CD14-positive monocyte (primary cell): Measurements from ENCODE around the gene PLCL2. TPM values are rescaled to one million over a fixed set of nuclear protein-coding genes. Genes with fewer than 3 reads are reported as not detected.

ENCODE experiments used
- DNase-seq, 3 donors: peaks; one replicate each; pipeline ENCODE4 v3.0.0-alpha.2; 2011 to 2022
- H2AFZ ChIP-seq: 2 replicates; pipeline ENCODE4 v1.6.0; 2012; ENCODE audit warnings: mild to moderate bottlenecking, low read depth, low read length, inconsistent platforms; ENCODE audit not compliant: insufficient read depth, poor library complexity, severe bottlenecking
- H3K27ac ChIP-seq, 2 donors: 1 replicate in 1 of 2; 2 replicates in 1 of 2; pipeline ENCODE4 v1.5.1; 2012 to 2013; ENCODE audit warnings: low read length in 2 of 2, control low read depth in 1 of 2, inconsistent platforms in 1 of 2, low read depth in 1 of 2, mild to moderate bottlenecking in 1 of 2
- H3K27me3 ChIP-seq, 2 donors: one replicate each; pipeline versions ENCODE4 v1.6.0 to v1.6.1; 2011 to 2013; ENCODE audit warnings: low read length in 2 of 2; ENCODE audit not compliant: control insufficient read depth in 2 of 2, insufficient read depth in 2 of 2
- H3K36me3 ChIP-seq, 2 donors: replicated peaks in 1 of 2; 1 replicate in 1 of 2; 2 replicates in 1 of 2; pipeline versions ENCODE4 v1.5.1 to v1.6.1; 2012 to 2013; ENCODE audit warnings: low read length in 2 of 2, control low read depth in 1 of 2, inconsistent platforms in 1 of 2, mild to moderate bottlenecking in 1 of 2; ENCODE audit not compliant: insufficient read depth in 2 of 2, control insufficient read depth in 1 of 2
- H3K4me1 ChIP-seq, 2 donors: 1 replicate in 1 of 2; 2 replicates in 1 of 2; pipeline versions ENCODE4 v1.5.1 to v1.6.1; 2012 to 2013; ENCODE audit warnings: low read length in 2 of 2, control low read depth in 1 of 2, inconsistent platforms in 1 of 2, mild to moderate bottlenecking in 1 of 2, moderate library complexity in 1 of 2; ENCODE audit not compliant: insufficient read depth in 2 of 2, control insufficient read depth in 1 of 2
- H3K4me2 ChIP-seq: replicated peaks from 2 replicates; pipeline ENCODE3; 2012; ENCODE audit warnings: low read length, moderate library complexity, mild to moderate bottlenecking; ENCODE audit not compliant: poor library complexity, severe bottlenecking; ENCODE audit errors: extremely low read depth
- H3K4me3 ChIP-seq, 3 experiments: fragments of 200-600 bp in 1 of 3; sonication (generic) in 1 of 3; replicated peaks in 1 of 3; 1 replicate in 2 of 3; 2 replicates in 1 of 3; pipeline ENCODE4 v1.5.1; 2011 to 2013; ENCODE audit warnings: low read length in 3 of 3, mild to moderate bottlenecking in 3 of 3, control low read depth in 2 of 3, low read depth in 2 of 3, inconsistent platforms in 1 of 3, moderate library complexity in 1 of 3
- H3K79me2 ChIP-seq: 2 replicates; pipeline ENCODE4 v1.6.0; 2012; ENCODE audit warnings: mild to moderate bottlenecking, control low read depth, inconsistent platforms, low read length, moderate library complexity; ENCODE audit not compliant: insufficient read depth
- H3K9ac ChIP-seq: 2 replicates; pipeline ENCODE4 v1.6.0; 2017; ENCODE audit warnings: low read length, mild to moderate bottlenecking; ENCODE audit not compliant: insufficient read depth, poor library complexity, severe bottlenecking
- H3K9me3 ChIP-seq, 2 donors: replicated peaks in 1 of 2; 1 replicate in 1 of 2; 2 replicates in 1 of 2; pipeline versions ENCODE4 v1.5.1 to v1.6.1; 2012 to 2013; ENCODE audit warnings: low read length in 2 of 2, control low read depth in 1 of 2; ENCODE audit not compliant: control insufficient read depth in 1 of 2, insufficient read depth in 1 of 2
- H4K20me1 ChIP-seq: 2 replicates; pipeline ENCODE4 v1.6.0; 2012; ENCODE audit warnings: mild to moderate bottlenecking, low read length, control low read depth, moderate library complexity; ENCODE audit not compliant: insufficient read depth
- H3K27ac Mint-ChIP-seq, 7 donors: one replicate each; pipeline ENCODE4 v1.8.0; 2020; ENCODE audit warnings: mild to moderate bottlenecking in 7 of 7, mixed read lengths in 7 of 7, moderate library complexity in 6 of 7, inconsistent platforms in 2 of 7
- H3K27me3 Mint-ChIP-seq, 3 donors: one replicate each; pipeline ENCODE4 v1.8.0; 2021 to 2022; ENCODE audit warnings: low read depth in 3 of 3, mild to moderate bottlenecking in 3 of 3, mixed read lengths in 3 of 3, moderate library complexity in 3 of 3, inconsistent platforms in 1 of 3
- H3K36me3 Mint-ChIP-seq, 2 donors: one replicate each; pipeline ENCODE4 v1.8.0; 2020; ENCODE audit warnings: mixed read lengths in 2 of 2, inconsistent platforms in 1 of 2, mild to moderate bottlenecking in 1 of 2
- H3K4me1 Mint-ChIP-seq: one replicate; pipeline ENCODE4 v1.8.0; 2020; ENCODE audit warnings: mild to moderate bottlenecking, mixed read lengths
- H3K4me3 Mint-ChIP-seq, 2 donors: one replicate each; pipeline ENCODE4 v1.8.0; 2020; ENCODE audit warnings: mild to moderate bottlenecking in 2 of 2, mixed read lengths in 2 of 2, moderate library complexity in 1 of 2
- H3K9me3 Mint-ChIP-seq, 7 donors: one replicate each; pipeline ENCODE4 v1.8.0; 2020 to 2022; ENCODE audit warnings: mixed read lengths in 7 of 7, mild to moderate bottlenecking in 6 of 7, moderate library complexity in 6 of 7, inconsistent platforms in 2 of 7
- CTCF ChIP-seq: fragments of 200-600 bp; IDR thresholded peaks from one replicate; pipeline ENCODE4 v1.8.0; 2022; ENCODE audit warnings: antibody characterized with exemption, mild to moderate bottlenecking
- WGBS: methylation state at CpG from one replicate; pipeline ENCODE4 v1.1.5; 2013; ENCODE audit warnings: missing lambda C conversion rate; ENCODE audit not compliant: insufficient coverage; 5-methylcytosine and 5-hydroxymethylcytosine counted together
- intact Hi-C, 2 donors: fragments of 100-400 bp; cut with micrococcal nuclease; formaldehyde crosslinking; loops; one replicate each; pipeline versions ENCODE4 v1.15.0 to v1.15.1; 2023
- polyA plus RNA-seq, 3 donors: library from polyadenylated mRNA; depleted of rRNA in 1 of 3; unstranded in 2 of 3; stranded (reverse) in 1 of 3; fragments of 300-500 nt in 2 of 3; fragments of >200 nt in 1 of 3; fragmentation: Illumina TruSeq in 2 of 3; gene quantifications; 1 replicate in 2 of 3; 2 replicates in 1 of 3; pipeline ENCODE4 v1.2.3, GENCODE V29; 2012 to 2021

The PLCL2 gene
- polyA plus RNA-seq, 3 donors, result 18.8 to 32.5 (median 26.8) TPM

- Mint-ChIP-seq H3K27ac (no peak overlapping the region), H3K9me3 (peaks cover 0 to 14% (median 7%) of the 10 kb centered on the region in 7 donors), H3K36me3 (no peaks in the 10 kb centered on the region), H3K4me1 (no peaks in the 10 kb centered on the region), H3K27me3 (peaks cover 0 to 5% (median 1%) of the 10 kb centered on the region in 3 donors), H3K4me3 (no peak overlapping the region)
- DNase-seq, result no peak
- H3K79me2 ChIP-seq, result no peaks in the 10 kb centered on the region
- H3K27ac ChIP-seq, result no peak overlapping the region
- no peaks in the 10 kb centered on the region for H4K20me1 ChIP-seq
- TF ChIP-seq CTCF, result no peak
- no peak overlapping the region for H2AFZ ChIP-seq
- H3K4me1 ChIP-seq, result no peaks in the 10 kb centered on the region
- intact Hi-C loops, result no loop called here
- no peak overlapping the region for H3K9ac ChIP-seq
- no peaks in the 10 kb centered on the region for H3K36me3 ChIP-seq
- H3K9me3 ChIP-seq, result peaks cover 0 to 10% of the 10 kb centered on the region in 2 donors
- H3K4me3 ChIP-seq, result no peak overlapping the region
- no peak overlapping the region for H3K4me2 ChIP-seq
- H3K27me3 ChIP-seq, result no peaks in the 10 kb centered on the region
Measured at GRCh38 chr3:17135696-17136095, 250.9 kb downstream of the PLCL2 start.

- Mint-ChIP-seq H3K27ac (no peak overlapping the region), H3K4me1 (no peaks in the 10 kb centered on the region), H3K27me3 (peaks cover 0 to 5% (median 1%) of the 10 kb centered on the region in 3 donors), H3K4me3 (no peak overlapping the region), H3K9me3 (peaks cover 0 to 14% (median 7%) of the 10 kb centered on the region in 7 donors), H3K36me3 (no peaks in the 10 kb centered on the region)
- intact Hi-C loops, result no loop called here
- no peaks in the 10 kb centered on the region for H3K36me3 ChIP-seq
- H3K4me1 ChIP-seq, result no peaks in the 10 kb centered on the region
- WGBS, result 96% methylated on average over 9 of the region's 11 CpGs
- H3K4me3 ChIP-seq, result no peak overlapping the region
- no peak for TF ChIP-seq CTCF
- H3K9me3 ChIP-seq, result peaks cover 0 to 10% of the 10 kb centered on the region in 2 donors
- H2AFZ ChIP-seq, result no peak overlapping the region
- no peaks in the 10 kb centered on the region for H4K20me1 ChIP-seq
- no peak overlapping the region for H3K27ac ChIP-seq
- no peak overlapping the region for H3K9ac ChIP-seq
- no peak for DNase-seq
- H3K79me2 ChIP-seq, result no peaks in the 10 kb centered on the region
- H3K4me2 ChIP-seq, result no peak overlapping the region
- H3K27me3 ChIP-seq, result no peaks in the 10 kb centered on the region
Measured at GRCh38 chr3:17136136-17136721, 251.5 kb downstream of the PLCL2 start.
